Measurements from ENCODE around the gene DNAH10. TPM values are rescaled to one million over a fixed set of nuclear protein-coding genes. Genes with fewer than 3 reads are reported as not detected.

The DNAH10 gene
- total RNA-seq, 1 experiment from 2014 or later: 0.09 TPM

- TF ChIP-seq ZNF532 (CRISPR knock-in tag; IDR thresholded peaks at IDR 0.05; ENCODE audit: borderline replicate concordance) (no peak), TP53 (CRISPR knock-in tag; IDR thresholded peaks at IDR 0.05) (peak; percentile 39; the same call in 1 of the 2 replicates), ARID4B (CRISPR knock-in tag; IDR thresholded peaks at IDR 0.05; ENCODE audit: borderline replicate concordance) (peak; percentile 97), ZNF138 (CRISPR knock-in tag; conservative IDR thresholded peaks at IDR 0.05) (no peak), RELA (CRISPR knock-in tag; IDR thresholded peaks at IDR 0.05; ENCODE audit: borderline replicate concordance) (no peak), FOXP4 (CRISPR knock-in tag; IDR thresholded peaks at IDR 0.05) (peak; percentile 40), ZNF232 (CRISPR knock-in tag; IDR thresholded peaks at IDR 0.05) (no peak; the same call in none of the 2 replicates), ZMAT4 (CRISPR knock-in tag; IDR thresholded peaks at IDR 0.05) (no peak), PREB (CRISPR knock-in tag; IDR thresholded peaks at IDR 0.05; ENCODE audit: borderline replicate concordance) (no peak), KAT7 (CRISPR knock-in tag; IDR thresholded peaks at IDR 0.05; ENCODE audit: borderline replicate concordance) (peak; percentile 58; the same call in 1 of the 2 replicates), ATF2 (CRISPR knock-in tag; IDR thresholded peaks at IDR 0.05; ENCODE audit: borderline replicate concordance, low read depth) (no peak), ZSCAN18 (CRISPR knock-in tag; IDR thresholded peaks at IDR 0.05) (no peak)
These were observed at the start of gene DNAH10 (continued) for GRCh38 chr12:123761841-123762714.
